MCF 10A (cell line): ENCODE data around the gene GDF2. TPM values are rescaled to one million over a fixed set of nuclear protein-coding genes. Genes with fewer than 3 reads are reported as not detected.

Source experiments
- BruUV-seq: library from RNA; stranded (reverse); fragments of 400-500 nt; replicated peaks from 2 replicates; lab custom pipeline; 2021; lab: Mats Ljungman, UMichigan
- CTCF ChIA-PET: fragments of 300-600 bp; sonication (Branson Sonifier 250); formaldehyde crosslinking; extraction: SDS; loops from one replicate; lab custom pipeline; 2021; ENCODE audit warnings: antibody characterized with exemption, inconsistent platforms; lab: Yijun Ruan, JAX
- POLR2A ChIA-PET: fragments of 300-600, 350-650 bp; sonication (Branson Sonifier 250); formaldehyde crosslinking; extraction: SDS; loops from one replicate; lab custom pipeline; 2020; ENCODE audit warnings: antibody characterized with exemption, inconsistent platforms; lab: Yijun Ruan, JAX
- DNase-seq: peaks from one replicate; pipeline ENCODE4 v3.0.0-alpha.2; 2018; ENCODE audit not compliant: unreplicated experiment
- H3K27ac Mint-ChIP-seq: one replicate; pipeline ENCODE4 v1.8.0; 2022; ENCODE audit warnings: mild to moderate bottlenecking, low read depth, mixed read lengths; ENCODE audit not compliant: unreplicated experiment
- H3K27me3 Mint-ChIP-seq: one replicate; pipeline ENCODE4 v1.8.0; 2022; ENCODE audit warnings: mixed read lengths; ENCODE audit not compliant: insufficient read depth, unreplicated experiment
- H3K36me3 Mint-ChIP-seq: one replicate; pipeline ENCODE4 v1.8.0; 2022; ENCODE audit warnings: mild to moderate bottlenecking, moderate library complexity, mixed read lengths; ENCODE audit not compliant: insufficient read depth, unreplicated experiment
- H3K4me1 Mint-ChIP-seq: one replicate; pipeline ENCODE4 v1.8.0; 2022; ENCODE audit warnings: mixed read lengths; ENCODE audit not compliant: insufficient read depth, unreplicated experiment
- H3K4me3 Mint-ChIP-seq: one replicate; pipeline ENCODE4 v1.8.0; 2022; ENCODE audit warnings: mild to moderate bottlenecking, moderate library complexity, mixed read lengths; ENCODE audit not compliant: unreplicated experiment
- H3K9me3 Mint-ChIP-seq: one replicate; pipeline ENCODE4 v1.8.0; 2022; ENCODE audit warnings: mixed read lengths; ENCODE audit not compliant: unreplicated experiment
- intact Hi-C: fragments of 100-400 bp; cut with micrococcal nuclease; formaldehyde crosslinking; loops from 2 replicates; pipeline ENCODE4 v1.14.1; 2022
- total RNA-seq: library from RNA; stranded (reverse); gene quantifications from 2 replicates; pipeline ENCODE4 v1.2.3, GENCODE V29; 2022
- TF ChIP-seq, protein P1 (sequence below): fragments of 200-600 bp; IDR thresholded peaks from one replicate; pipeline ENCODE4 v1.8.0; 2022; ENCODE audit warnings: antibody characterized with exemption, mild to moderate bottlenecking; ENCODE audit not compliant: unreplicated experiment

GDF2 gene
- total RNA-seq, 1 experiment from 2014 or later = not detected

DNA sequence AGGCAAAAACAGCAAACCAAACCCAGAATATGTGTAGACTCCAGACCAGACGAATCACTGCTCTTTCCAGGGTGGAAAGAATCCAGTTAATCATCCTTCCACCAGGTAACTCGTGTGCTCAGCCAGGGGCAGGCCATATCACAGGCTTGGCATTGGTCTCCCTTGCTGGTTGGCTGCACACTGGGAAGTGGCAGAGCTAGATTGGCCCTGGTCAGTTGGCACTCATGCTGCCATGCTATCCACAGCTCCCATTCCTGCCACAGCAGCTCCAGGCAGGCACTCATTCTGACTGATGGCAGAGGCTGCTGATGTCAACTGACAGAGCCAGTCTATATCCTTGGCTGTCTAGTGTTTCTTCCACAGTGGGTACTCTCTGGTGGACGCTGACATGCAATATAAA, 31.9 kb upstream of the GDF2 start:
- ChIA-PET POLR2A (no interaction called here), CTCF (no interaction called here)
- Mint-ChIP-seq H3K36me3 (peaks cover 5% of the 10 kb centered on the region), H3K27me3 (peaks cover 23% of the 10 kb centered on the region), H3K27ac (no peak overlapping the region), H3K9me3 (no peaks in the 10 kb centered on the region), H3K4me1 (no peaks in the 10 kb centered on the region), H3K4me3 (no peak overlapping the region)
- intact Hi-C loops = no loop called here
- no TSS peak for BruUV-seq
- TF ChIP-seq, protein P1, sequence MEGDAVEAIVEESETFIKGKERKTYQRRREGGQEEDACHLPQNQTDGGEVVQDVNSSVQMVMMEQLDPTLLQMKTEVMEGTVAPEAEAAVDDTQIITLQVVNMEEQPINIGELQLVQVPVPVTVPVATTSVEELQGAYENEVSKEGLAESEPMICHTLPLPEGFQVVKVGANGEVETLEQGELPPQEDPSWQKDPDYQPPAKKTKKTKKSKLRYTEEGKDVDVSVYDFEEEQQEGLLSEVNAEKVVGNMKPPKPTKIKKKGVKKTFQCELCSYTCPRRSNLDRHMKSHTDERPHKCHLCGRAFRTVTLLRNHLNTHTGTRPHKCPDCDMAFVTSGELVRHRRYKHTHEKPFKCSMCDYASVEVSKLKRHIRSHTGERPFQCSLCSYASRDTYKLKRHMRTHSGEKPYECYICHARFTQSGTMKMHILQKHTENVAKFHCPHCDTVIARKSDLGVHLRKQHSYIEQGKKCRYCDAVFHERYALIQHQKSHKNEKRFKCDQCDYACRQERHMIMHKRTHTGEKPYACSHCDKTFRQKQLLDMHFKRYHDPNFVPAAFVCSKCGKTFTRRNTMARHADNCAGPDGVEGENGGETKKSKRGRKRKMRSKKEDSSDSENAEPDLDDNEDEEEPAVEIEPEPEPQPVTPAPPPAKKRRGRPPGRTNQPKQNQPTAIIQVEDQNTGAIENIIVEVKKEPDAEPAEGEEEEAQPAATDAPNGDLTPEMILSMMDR = no peak
- no peak for DNase-seq

DNA sequence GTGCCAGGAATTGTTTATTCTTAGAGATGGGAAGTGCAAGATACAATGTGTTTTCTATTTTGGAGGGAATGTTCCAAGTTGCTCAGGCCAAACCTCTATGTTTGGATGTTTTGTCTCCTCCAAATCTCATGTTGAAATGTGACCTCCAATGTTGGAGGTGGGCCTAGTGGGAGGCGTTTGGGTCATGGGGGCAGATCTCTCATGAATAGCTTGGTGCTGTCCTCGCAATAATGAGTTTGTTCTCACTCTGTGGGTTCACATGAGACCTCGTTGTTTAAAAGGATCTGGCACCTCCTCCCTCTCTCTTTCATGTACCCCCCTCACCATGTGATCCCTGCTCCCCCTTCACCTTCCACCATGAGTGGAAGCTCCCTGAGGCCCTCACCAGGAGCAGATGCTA, 30.6 kb upstream of the GDF2 start:
- ChIA-PET POLR2A (no interaction called here), CTCF (interaction anchor here (0.9 kb wide), 2 partner anchors 12 to 181 kb away, joined by 3 read pairs; no protein-coding TSS in a partner anchor)
- no peaks in the 10 kb centered on the region for H3K4me1 Mint-ChIP-seq
- H3K4me3 Mint-ChIP-seq = no peak overlapping the region
- TF ChIP-seq, protein P1 = no peak
- no peaks in the 10 kb centered on the region for H3K9me3 Mint-ChIP-seq
- peaks cover 26% of the 10 kb centered on the region for H3K27me3 Mint-ChIP-seq
- intact Hi-C loops = no loop called here
- DNase-seq = no peak
- BruUV-seq = no TSS peak
- peaks cover 5% of the 10 kb centered on the region for H3K36me3 Mint-ChIP-seq
- no peak overlapping the region for H3K27ac Mint-ChIP-seq

DNA sequence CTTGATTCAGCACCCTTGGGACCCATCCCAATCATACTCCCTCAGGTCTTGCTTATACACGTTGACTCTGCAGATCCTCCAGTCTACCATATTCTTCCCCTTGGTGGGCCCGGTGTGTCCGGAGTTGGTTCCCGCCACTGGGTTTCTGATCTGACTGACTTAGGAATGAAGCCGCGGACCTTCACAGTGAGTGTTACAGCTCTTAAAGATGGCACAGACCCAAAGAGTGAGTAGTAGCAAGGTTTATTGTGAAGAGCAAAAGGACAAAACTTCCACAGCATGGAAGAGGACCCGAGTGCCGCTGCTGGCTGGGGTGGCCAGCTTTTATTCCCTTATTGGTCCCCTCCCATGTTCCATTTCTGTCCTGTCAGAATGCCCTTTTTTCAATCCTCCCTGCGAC, 28.2 kb upstream of the GDF2 start:
- no peak for DNase-seq
- no TSS peak for BruUV-seq
- ChIA-PET POLR2A (interaction anchor here (0.7 kb wide), 1 partner anchor 216 kb away, joined by 4 read pairs; no protein-coding TSS in a partner anchor), CTCF (no interaction called here)
- H3K36me3 Mint-ChIP-seq = peaks cover 5% of the 10 kb centered on the region
- no peak overlapping the region for H3K27ac Mint-ChIP-seq
- TF ChIP-seq, protein P1 = no peak
- H3K27me3 Mint-ChIP-seq = peaks cover 39% of the 10 kb centered on the region
- H3K9me3 Mint-ChIP-seq = no peaks in the 10 kb centered on the region
- intact Hi-C loops = no loop called here
- no peaks in the 10 kb centered on the region for H3K4me1 Mint-ChIP-seq
- no peak overlapping the region for H3K4me3 Mint-ChIP-seq

DNA sequence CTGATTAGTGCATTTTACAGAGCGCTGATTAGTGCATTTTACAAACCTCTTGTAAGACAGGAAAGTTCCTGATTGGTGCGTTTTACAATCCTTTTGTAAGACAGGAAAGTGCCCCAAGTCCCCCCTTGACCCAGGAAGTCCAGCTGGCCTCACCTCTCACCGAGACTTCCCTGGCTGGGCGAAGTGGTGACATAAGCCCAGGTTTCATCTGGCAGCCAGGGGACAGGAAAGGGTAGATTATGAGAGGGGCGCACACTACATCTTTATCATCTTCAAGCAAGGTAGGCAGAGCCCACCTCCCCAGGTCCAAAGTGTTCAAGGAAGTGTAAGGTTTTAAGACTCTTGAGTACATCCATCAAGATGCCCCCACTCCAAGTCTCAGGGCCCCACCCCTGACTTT, 27.8 kb upstream of the GDF2 start:
- ChIA-PET POLR2A (interaction anchor here (0.7 kb wide), 1 partner anchor 217 kb away, joined by 4 read pairs; no protein-coding TSS in a partner anchor), CTCF (no interaction called here)
- no peaks in the 10 kb centered on the region for H3K9me3 Mint-ChIP-seq
- TF ChIP-seq, protein P1 = no peak
- intact Hi-C loops = no loop called here
- BruUV-seq = no TSS peak
- no peak overlapping the region for H3K4me3 Mint-ChIP-seq
- DNase-seq = no peak
- H3K4me1 Mint-ChIP-seq = no peaks in the 10 kb centered on the region
- peaks cover 5% of the 10 kb centered on the region for H3K36me3 Mint-ChIP-seq
- no peak overlapping the region for H3K27ac Mint-ChIP-seq
- peaks cover 39% of the 10 kb centered on the region for H3K27me3 Mint-ChIP-seq
